ENCODE results near the gene FMO1.
"Not testable (repeated sequence)": the region's sequence is repeated elsewhere in the genome, so short reads cannot be mapped to it uniquely, and the experiment has no call there.

Gene FMO1

DNA sequence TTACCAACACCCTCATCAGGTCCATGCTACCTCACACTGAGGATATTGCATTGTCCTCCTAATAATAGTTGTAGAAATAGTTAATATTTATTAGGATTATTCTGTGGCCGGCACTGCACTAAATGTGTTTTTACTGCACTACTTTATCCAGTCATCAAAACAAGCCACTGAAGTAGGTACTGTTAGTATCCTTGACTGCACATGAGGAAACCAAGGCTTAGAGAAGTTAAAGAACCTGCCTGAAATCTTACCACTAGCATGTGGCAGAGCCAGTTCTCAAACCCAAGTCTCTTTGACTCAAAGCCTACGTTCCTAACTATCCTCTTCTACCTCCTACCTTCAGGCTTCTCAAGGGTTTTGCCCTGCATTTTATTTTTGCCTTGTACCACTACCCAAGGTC, 30.9 kb downstream of the FMO1 start:
- TF ChIP-seq, protein P1, sequence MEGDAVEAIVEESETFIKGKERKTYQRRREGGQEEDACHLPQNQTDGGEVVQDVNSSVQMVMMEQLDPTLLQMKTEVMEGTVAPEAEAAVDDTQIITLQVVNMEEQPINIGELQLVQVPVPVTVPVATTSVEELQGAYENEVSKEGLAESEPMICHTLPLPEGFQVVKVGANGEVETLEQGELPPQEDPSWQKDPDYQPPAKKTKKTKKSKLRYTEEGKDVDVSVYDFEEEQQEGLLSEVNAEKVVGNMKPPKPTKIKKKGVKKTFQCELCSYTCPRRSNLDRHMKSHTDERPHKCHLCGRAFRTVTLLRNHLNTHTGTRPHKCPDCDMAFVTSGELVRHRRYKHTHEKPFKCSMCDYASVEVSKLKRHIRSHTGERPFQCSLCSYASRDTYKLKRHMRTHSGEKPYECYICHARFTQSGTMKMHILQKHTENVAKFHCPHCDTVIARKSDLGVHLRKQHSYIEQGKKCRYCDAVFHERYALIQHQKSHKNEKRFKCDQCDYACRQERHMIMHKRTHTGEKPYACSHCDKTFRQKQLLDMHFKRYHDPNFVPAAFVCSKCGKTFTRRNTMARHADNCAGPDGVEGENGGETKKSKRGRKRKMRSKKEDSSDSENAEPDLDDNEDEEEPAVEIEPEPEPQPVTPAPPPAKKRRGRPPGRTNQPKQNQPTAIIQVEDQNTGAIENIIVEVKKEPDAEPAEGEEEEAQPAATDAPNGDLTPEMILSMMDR (conservative IDR thresholded peaks at IDR 0.05; ENCODE audit: control insufficient read depth, insufficient read depth, low read depth, low read length): no peak
- H3K4me3 ChIP-seq (ENCODE audit: control insufficient read depth, low read depth, low read length): no peak overlapping the region

DNA sequence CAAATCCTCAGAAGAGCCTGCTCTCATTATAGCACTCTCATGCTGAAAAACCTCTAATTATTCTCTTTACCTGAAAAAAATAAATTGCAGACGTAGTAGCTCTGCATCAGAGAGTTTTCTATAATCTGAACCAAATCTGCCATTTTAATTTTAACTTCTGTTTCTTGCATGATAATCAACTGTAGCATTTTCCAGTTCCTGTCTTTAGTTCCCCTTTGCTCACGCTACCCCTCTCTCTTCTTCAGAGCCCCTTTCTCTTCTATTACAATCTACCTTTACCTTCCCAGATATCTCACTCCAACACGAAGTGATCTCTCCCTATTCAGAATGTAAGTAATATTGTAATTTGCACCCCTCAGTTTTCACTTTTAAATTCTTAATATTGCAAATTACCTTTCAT, 31.4 kb downstream of the FMO1 start:
- TF ChIP-seq, protein P1 (conservative IDR thresholded peaks at IDR 0.05; ENCODE audit: control insufficient read depth, insufficient read depth, low read depth, low read length): no peak
- H3K4me3 ChIP-seq (ENCODE audit: control insufficient read depth, low read depth, low read length): no peak overlapping the region
- no peak for DNase-seq (ENCODE audit: low read depth)

More for the DNA sequence above, 30.9 kb downstream of the FMO1 start:
- DNase-seq (ENCODE audit: low read depth): no peak

DNA sequence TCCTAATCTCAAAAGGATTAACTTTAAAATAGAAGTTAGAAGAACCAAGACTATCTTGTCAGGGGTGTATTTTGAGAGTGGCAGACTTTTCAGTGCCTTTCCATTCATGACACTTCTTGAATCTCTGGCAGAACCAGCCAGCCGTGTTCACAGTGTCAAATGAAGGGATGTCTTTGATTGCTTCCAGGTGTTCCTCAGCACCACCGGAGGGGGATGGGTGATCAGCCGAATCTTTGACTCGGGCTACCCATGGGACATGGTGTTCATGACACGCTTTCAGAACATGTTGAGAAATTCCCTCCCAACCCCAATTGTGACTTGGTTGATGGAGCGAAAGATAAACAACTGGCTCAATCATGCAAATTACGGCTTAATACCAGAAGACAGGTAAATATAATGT, 32.3 kb downstream of the FMO1 start:
- no peak overlapping the region for H3K4me3 ChIP-seq (ENCODE audit: control insufficient read depth, low read depth, low read length)
- no peak for DNase-seq (ENCODE audit: low read depth)
- TF ChIP-seq, protein P1 (conservative IDR thresholded peaks at IDR 0.05; ENCODE audit: control insufficient read depth, insufficient read depth, low read depth, low read length): no peak

DNA sequence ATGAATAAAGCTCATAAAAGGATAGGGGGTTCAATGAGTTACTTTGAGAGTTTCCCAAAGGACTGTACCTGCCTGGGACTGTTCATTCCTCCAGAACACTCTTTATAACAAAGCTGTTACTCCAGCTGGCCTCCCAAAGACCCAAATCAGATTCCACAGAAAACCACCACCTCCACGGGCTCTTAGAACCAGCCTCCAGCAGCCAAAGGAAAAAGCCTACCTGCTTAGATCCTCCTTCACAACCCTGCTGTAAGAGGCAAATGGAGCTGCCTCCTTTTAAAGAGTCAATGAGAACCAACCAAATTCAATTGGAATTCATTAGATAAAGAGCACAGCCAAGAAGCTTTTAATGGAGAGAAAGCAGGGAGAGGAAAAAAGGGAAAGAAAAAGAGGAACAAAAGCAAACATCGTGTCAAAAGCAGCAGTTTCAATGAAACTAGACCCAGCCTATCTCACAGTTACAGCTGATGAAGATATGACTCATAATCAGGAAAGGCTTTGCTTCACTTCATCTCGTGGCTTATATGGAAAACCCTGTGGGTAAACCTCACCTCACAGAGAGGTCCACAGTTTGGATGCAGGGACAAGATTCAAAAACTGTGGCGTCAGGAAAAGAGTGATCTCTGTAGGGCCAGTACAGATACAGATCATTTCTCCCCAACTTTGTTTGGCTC, 37.9 kb downstream of the FMO1 start:
- peak; percentile 44 for DNase-seq (ENCODE audit: low read depth)
- no peak overlapping the region for H3K4me3 ChIP-seq (ENCODE audit: control insufficient read depth, low read depth, low read length)
- TF ChIP-seq, protein P1 (conservative IDR thresholded peaks at IDR 0.05; ENCODE audit: control insufficient read depth, insufficient read depth, low read depth, low read length): no peak

DNA sequence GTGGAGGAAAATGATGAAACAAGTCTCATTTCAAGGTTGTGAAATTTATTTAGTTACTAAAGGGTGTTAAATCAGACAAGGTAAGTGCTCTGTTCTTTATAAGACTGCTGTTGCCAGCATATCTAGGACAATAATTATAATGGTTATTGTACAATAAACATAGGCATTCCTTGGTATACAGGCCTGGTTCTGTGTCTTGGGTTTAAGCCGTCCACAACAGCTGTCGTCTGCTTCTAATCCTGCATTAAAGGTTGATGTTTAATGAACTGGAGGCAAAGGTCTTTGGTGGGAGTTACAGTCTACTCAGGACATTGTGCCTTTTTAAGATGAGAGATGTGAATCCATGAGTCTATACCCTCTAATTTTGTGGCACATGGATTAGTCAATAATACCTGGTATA, 42.3 kb downstream of the FMO1 start:
- TF ChIP-seq, protein P1 (conservative IDR thresholded peaks at IDR 0.05; ENCODE audit: control insufficient read depth, insufficient read depth, low read depth, low read length): no peak
- no peak for DNase-seq (ENCODE audit: low read depth)

DNA sequence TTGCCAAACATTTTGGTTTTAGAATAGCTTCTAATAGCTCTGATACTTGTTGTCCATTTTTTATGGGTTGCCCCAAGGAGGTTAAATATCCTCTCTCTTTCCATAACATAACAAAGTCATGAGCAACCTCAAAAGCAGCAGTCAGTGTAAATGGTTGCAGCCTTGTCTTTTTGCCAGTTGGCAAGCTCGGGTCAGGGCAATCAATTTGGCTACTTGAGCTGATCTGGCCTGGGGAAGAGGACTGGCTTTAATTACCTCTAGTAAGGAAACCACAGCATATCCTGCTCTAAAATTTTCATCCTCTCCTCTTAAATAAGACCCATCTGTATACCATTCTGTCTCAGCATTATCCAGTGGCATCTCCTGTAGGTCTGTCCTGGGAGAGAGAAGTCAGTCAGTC, 44.5 kb downstream of the FMO1 start:
- peak; percentile 96 for DNase-seq (ENCODE audit: low read depth)
- TF ChIP-seq, protein P1 (conservative IDR thresholded peaks at IDR 0.05; ENCODE audit: control insufficient read depth, insufficient read depth, low read depth, low read length): no peak
- no peak overlapping the region for H3K4me3 ChIP-seq (ENCODE audit: control insufficient read depth, low read depth, low read length)

More for the DNA sequence above, 42.3 kb downstream of the FMO1 start:
- H3K4me3 ChIP-seq (ENCODE audit: control insufficient read depth, low read depth, low read length): no peak overlapping the region

DNA sequence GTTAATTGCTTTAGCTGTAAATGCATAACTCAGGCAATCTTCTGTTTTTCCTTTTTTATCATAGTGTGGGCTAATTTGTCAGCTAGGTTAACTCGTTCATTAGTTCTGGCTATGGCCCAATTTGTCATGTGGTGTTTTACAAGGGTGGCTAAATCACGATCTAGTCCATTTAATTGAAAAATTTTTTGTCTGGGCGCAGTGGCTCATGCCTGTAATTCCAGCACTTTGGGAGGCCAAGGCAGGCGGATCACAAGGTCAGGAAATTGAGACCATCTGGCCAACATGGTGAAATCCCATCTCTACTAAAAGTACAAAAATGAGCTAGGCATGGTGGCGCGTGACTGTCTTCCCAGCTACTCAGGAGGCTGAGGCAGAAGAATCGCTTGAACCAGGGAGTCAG, 47.1 kb downstream of the FMO1 start:
- peak; percentile 76 for DNase-seq (ENCODE audit: low read depth)
- H3K4me3 ChIP-seq (ENCODE audit: control insufficient read depth, low read depth, low read length): not testable (repeated sequence)

Measured in fibroblast of mammary gland (primary cell).